HepG2 (cell line): ENCODE results near the gene NDUFB3.

ENCODE experiments used
- CTCF ChIP-seq: sonication (generic); formaldehyde crosslinking; IDR thresholded peaks from 2 replicates; pipeline ENCODE4 v1.5.0; 2020; ENCODE audit warnings: mild to moderate bottlenecking, missing genetic modification reagents, moderate library complexity
- EEA1 ChIP-seq: sonication (generic); formaldehyde crosslinking; IDR thresholded peaks from 2 replicates; pipeline ENCODE4 v1.5.1; 2020; ENCODE audit warnings: mild to moderate bottlenecking, missing genetic modification reagents, borderline replicate concordance
- EP300 ChIP-seq, 3 experiments: sonication (generic) in 1 of 3; formaldehyde crosslinking in 1 of 3; IDR thresholded peaks; 2 replicates each; pipeline versions ENCODE4 v1.5.1 to v1.6.1; 2011 to 2020; ENCODE audit warnings: low read depth in 2 of 3, low read length in 2 of 3, borderline replicate concordance in 1 of 3, improper control_type of control experiment in 1 of 3, mild to moderate bottlenecking in 1 of 3, missing genetic modification reagents in 1 of 3, moderate library complexity in 1 of 3
- MTA1 ChIP-seq: sonication (generic); formaldehyde crosslinking; IDR thresholded peaks from 2 replicates; pipeline ENCODE4 v1.4.0; 2020; ENCODE audit warnings: missing genetic modification reagents, mild to moderate bottlenecking, borderline replicate concordance
- MXI1 ChIP-seq: IDR thresholded peaks from 3 replicates; pipeline ENCODE4 v1.6.1; 2012; ENCODE audit warnings: low read depth, low read length, inconsistent platforms, borderline replicate concordance
- PHF8 ChIP-seq: sonication (generic); formaldehyde crosslinking; IDR thresholded peaks from 2 replicates; pipeline ENCODE4 v1.5.0; 2020; ENCODE audit warnings: missing genetic modification reagents
- ZNF740 ChIP-seq: sonication (generic); formaldehyde crosslinking; IDR thresholded peaks from 2 replicates; pipeline ENCODE4 v1.4.0; 2020; ENCODE audit warnings: missing genetic modification reagents

DNA sequence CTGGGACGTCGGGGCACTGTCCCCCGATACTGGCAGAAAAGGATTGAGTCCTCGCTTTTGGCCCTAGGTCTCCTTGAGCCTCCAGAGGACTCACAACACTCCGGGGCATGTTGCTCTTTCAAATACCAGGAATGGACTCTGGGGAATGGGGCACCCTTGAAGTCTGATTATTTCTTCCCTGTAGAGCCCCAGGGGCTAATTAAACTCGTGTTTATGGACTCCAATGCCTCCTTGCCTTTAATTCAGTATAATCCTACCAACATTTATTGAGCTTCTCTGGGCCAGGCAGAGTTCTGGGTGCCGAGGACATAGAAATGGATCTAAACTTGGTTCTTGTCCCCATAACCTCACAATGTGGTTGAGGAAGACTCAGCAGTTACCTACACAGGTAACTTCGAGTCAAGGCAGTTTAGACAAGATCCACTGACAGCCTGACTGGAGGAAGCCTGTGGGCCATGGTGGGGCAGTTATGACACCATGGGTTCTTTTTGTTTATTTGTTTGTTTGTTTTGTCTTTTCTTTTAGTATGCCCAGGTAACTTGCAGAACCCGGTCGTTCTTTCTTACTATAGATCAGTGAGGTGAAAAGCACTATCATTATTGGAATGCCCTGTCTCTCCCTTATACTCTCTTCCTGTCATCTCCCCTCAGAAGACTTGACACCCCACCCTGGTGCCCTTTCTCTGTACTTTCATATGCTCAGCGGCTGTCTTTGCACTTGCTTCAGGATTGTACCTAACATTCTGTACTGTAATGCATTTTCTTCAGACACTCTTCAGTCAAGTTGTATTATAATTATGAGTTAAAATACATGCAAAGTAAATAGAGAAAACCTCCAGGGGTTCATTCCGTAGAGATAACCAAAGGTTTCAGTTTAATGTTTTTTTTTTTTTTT, 47.4 kb downstream of the NDUFB3 start:
- TF ChIP-seq PHF8 (CRISPR knock-in tag) (no peak), MTA1 (CRISPR knock-in tag) (no peak), CTCF (CRISPR knock-in tag) (no peak), EP300 (IDR thresholded peaks at IDR 0.05; ENCODE audit: low read depth in 2 of 2, low read length in 2 of 2) (no peak), EP300 (CRISPR knock-in tag; IDR thresholded peaks at IDR 0.05; ENCODE audit: borderline replicate concordance) (no peak), ZNF740 (CRISPR knock-in tag) (no peak), EEA1 (CRISPR knock-in tag) (no peak), MXI1 (no peak)
